Lower leg skin (tissue), 3 donors: ENCODE data around the gene ZDHHC19.

Experiments
- CTCF ChIP-seq, 3 donors: fragments of 450-650 bp; IDR thresholded peaks; one replicate each; pipeline ENCODE4 v1.5.1; 2016; ENCODE audit warnings: antibody characterized with exemption in 3 of 3, mild to moderate bottlenecking in 3 of 3, moderate library complexity in 2 of 3
- POLR2A ChIP-seq, 2 donors: fragments of 450-650 bp; IDR thresholded peaks; one replicate each; pipeline ENCODE4 v1.6.1; 2016 to 2017; ENCODE audit warnings: antibody characterized with exemption in 2 of 2, mild to moderate bottlenecking in 1 of 2, moderate library complexity in 1 of 2

GRCh38 chr3:196193736-196194541 lies 17.3 kb downstream of the ZDHHC19 start:
- TF ChIP-seq CTCF (IDR thresholded peaks at IDR 0.05): no peak
- TF ChIP-seq POLR2A (IDR thresholded peaks at IDR 0.05): no peak
